Suprapubic skin (tissue), 4 donors: ENCODE results near the gene CERT1. TPM values are rescaled to one million over a fixed set of nuclear protein-coding genes. Genes with fewer than 3 reads are reported as not detected.

Source experiments
- DNase-seq, 2 donors: peaks; one replicate each; pipeline ENCODE4 v3.0.0-alpha.2; 2019; ENCODE audit warnings: low spot score in 2 of 2
- H3K27ac ChIP-seq: fragments of 200-600 bp; sonication (generic); one replicate; pipeline ENCODE4 v1.5.1; 2019
- H3K27me3 ChIP-seq: fragments of 200-600 bp; sonication (generic); one replicate; pipeline ENCODE4 v1.5.1; 2019
- H3K36me3 ChIP-seq: fragments of 200-600 bp; sonication (generic); one replicate; pipeline ENCODE4 v1.5.1; 2019
- H3K4me1 ChIP-seq: fragments of 200-600 bp; sonication (generic); one replicate; pipeline ENCODE4 v1.5.1; 2019
- H3K4me3 ChIP-seq: fragments of 200-600 bp; sonication (generic); one replicate; pipeline ENCODE4 v1.5.1; 2019; ENCODE audit warnings: mild to moderate bottlenecking
- H3K9me3 ChIP-seq: fragments of 200-600 bp; sonication (generic); one replicate; pipeline ENCODE4 v1.5.1; 2019
- CTCF ChIP-seq, 2 donors: fragments of 200-600 bp in 1 of 2; fragments of 450-650 bp in 1 of 2; sonication (generic) in 1 of 2; IDR thresholded peaks; one replicate each; pipeline ENCODE4 v1.5.1; 2016 to 2019; ENCODE audit warnings: antibody characterized with exemption in 2 of 2, mild to moderate bottlenecking in 1 of 2, moderate library complexity in 1 of 2
- EP300 ChIP-seq: sonication (generic); formaldehyde crosslinking; IDR thresholded peaks from one replicate; pipeline ENCODE4 v1.6.1; 2017; ENCODE audit warnings: antibody characterized with exemption
- POLR2A ChIP-seq, 2 donors: fragments of 450-650 bp; IDR thresholded peaks; one replicate each; pipeline ENCODE4 v1.6.1; 2017; ENCODE audit warnings: antibody characterized with exemption in 2 of 2, mild to moderate bottlenecking in 2 of 2, moderate library complexity in 2 of 2
- POLR2AphosphoS5 ChIP-seq, 3 donors: sonication (generic); formaldehyde crosslinking; IDR thresholded peaks; one replicate each; pipeline ENCODE4 v1.6.1; 2017; ENCODE audit warnings: antibody characterized with exemption in 3 of 3
- WGBS: methylation state at CpG from one replicate; pipeline ENCODE4 v1.1.5; 2018; 5-methylcytosine and 5-hydroxymethylcytosine counted together
- total RNA-seq, 4 donors: library from RNA; depleted of rRNA; stranded (reverse); fragments of >200 nt; gene quantifications; one replicate each; pipeline ENCODE4 v1.1.0, GENCODE V29; 2016

CERT1 gene
- total RNA-seq, 4 donors from 2014 or later, result 25.3 to 41.2 (median 32.4) TPM

GRCh38 chr5:75552764-75553163, 41.3 kb upstream of the CERT1 start:
- WGBS, result 75% methylated on average over 2 of the region's 2 CpGs
- Histone ChIP-seq H3K4me1 (no peaks in the 10 kb centered on the region), H3K4me3 (no peak overlapping the region), H3K36me3 (peaks cover 12% of the 10 kb centered on the region), H3K27me3 (no peaks in the 10 kb centered on the region), H3K27ac (no peak overlapping the region), H3K9me3 (no peaks in the 10 kb centered on the region)
- TF ChIP-seq POLR2A (IDR thresholded peaks at IDR 0.05), result no peak
- no peak for TF ChIP-seq POLR2AphosphoS5 (IDR thresholded peaks at IDR 0.05)
- no peak for TF ChIP-seq EP300
- TF ChIP-seq CTCF (IDR thresholded peaks at IDR 0.05), result no peak
- no peak for DNase-seq

- no peaks in the 10 kb centered on the region for H3K27me3 ChIP-seq
- no peak overlapping the region for H3K4me3 ChIP-seq
- TF ChIP-seq CTCF (IDR thresholded peaks at IDR 0.05) (no peak), POLR2A (IDR thresholded peaks at IDR 0.05) (no peak), EP300 (no peak), POLR2AphosphoS5 (IDR thresholded peaks at IDR 0.05) (no peak)
- no peak for DNase-seq
- 77% methylated on average over 3 of the region's 3 CpGs for WGBS
- no peaks in the 10 kb centered on the region for H3K9me3 ChIP-seq
- H3K27ac ChIP-seq, result no peak overlapping the region
- H3K4me1 ChIP-seq, result no peaks in the 10 kb centered on the region
- H3K36me3 ChIP-seq, result peaks cover 8% of the 10 kb centered on the region
These were observed 40.0 kb upstream of the CERT1 start for GRCh38 chr5:75551471-75551870.

GRCh38 chr5:75550597-75550996, 39.2 kb upstream of the CERT1 start:
- H3K4me3 ChIP-seq, result no peak overlapping the region
- no peaks in the 10 kb centered on the region for H3K9me3 ChIP-seq
- 100% methylated on average over 1 of the region's 1 CpG for WGBS
- peaks cover 8% of the 10 kb centered on the region for H3K36me3 ChIP-seq
- no peak for DNase-seq
- H3K4me1 ChIP-seq, result no peaks in the 10 kb centered on the region
- no peak for TF ChIP-seq EP300
- TF ChIP-seq POLR2A (IDR thresholded peaks at IDR 0.05), result no peak
- TF ChIP-seq CTCF (IDR thresholded peaks at IDR 0.05), result no peak
- no peak for TF ChIP-seq POLR2AphosphoS5 (IDR thresholded peaks at IDR 0.05)
- no peaks in the 10 kb centered on the region for H3K27me3 ChIP-seq
- no peak overlapping the region for H3K27ac ChIP-seq

- H3K9me3 ChIP-seq, result no peaks in the 10 kb centered on the region
- TF ChIP-seq EP300 (no peak), POLR2A (IDR thresholded peaks at IDR 0.05) (no peak), POLR2AphosphoS5 (IDR thresholded peaks at IDR 0.05) (no peak), CTCF (IDR thresholded peaks at IDR 0.05) (no peak)
- no peak overlapping the region for H3K27ac ChIP-seq
- H3K36me3 ChIP-seq, result peaks cover 4% of the 10 kb centered on the region
- no peak for DNase-seq
- no peaks in the 10 kb centered on the region for H3K27me3 ChIP-seq
- no peak overlapping the region for H3K4me3 ChIP-seq
- WGBS, result 91% methylated on average over 3 of the region's 3 CpGs
- no peaks in the 10 kb centered on the region for H3K4me1 ChIP-seq
These were observed 36.4 kb upstream of the CERT1 start for GRCh38 chr5:75547812-75548211.

GRCh38 chr5:75546830-75547229, 35.4 kb upstream of the CERT1 start:
- H3K4me3 ChIP-seq, result no peak overlapping the region
- no peaks in the 10 kb centered on the region for H3K36me3 ChIP-seq
- no peaks in the 10 kb centered on the region for H3K27me3 ChIP-seq
- no peaks in the 10 kb centered on the region for H3K4me1 ChIP-seq
- H3K9me3 ChIP-seq, result no peaks in the 10 kb centered on the region
- TF ChIP-seq EP300, result no peak
- TF ChIP-seq POLR2AphosphoS5 (IDR thresholded peaks at IDR 0.05), result no peak
- no peak for TF ChIP-seq POLR2A (IDR thresholded peaks at IDR 0.05)
- TF ChIP-seq CTCF (IDR thresholded peaks at IDR 0.05), result no peak
- no peak overlapping the region for H3K27ac ChIP-seq
- WGBS, result 95% methylated on average over 6 of the region's 6 CpGs
- no peak for DNase-seq
